ENCODE measurements around the gene BASP1.

GRCh38 chr5:17178373-17178675, 39.1 kb upstream of the BASP1 start:
- TF ChIP-seq CTCF (IDR thresholded peaks at IDR 0.05): no peak
- no peak for TF ChIP-seq POLR2A (IDR thresholded peaks at IDR 0.05)
- TF ChIP-seq POLR2AphosphoS5 (IDR thresholded peaks at IDR 0.05): no peak
